ENCODE data around the gene AQR. TPM values are rescaled to one million over a fixed set of nuclear protein-coding genes. Genes with fewer than 3 reads are reported as not detected.
"Not testable (repeated sequence)": the region's sequence is repeated elsewhere in the genome, so short reads cannot be mapped to it uniquely, and the experiment has no call there.

Gene AQR
- total RNA-seq, 2 experiments from 2014 or later, result 33.2 to 37.0 TPM

GRCh38 chr15:34841262-34841725 lies 128.2 kb downstream of the AQR start:
- POLR2A ChIA-PET, result no interaction called here
- no peak overlapping the region for H3K4me3 Mint-ChIP-seq
- no peaks in the 10 kb centered on the region for H3K9me3 Mint-ChIP-seq (ENCODE audit: insufficient read depth)
- CTCF ChIA-PET, result no interaction called here
- no peaks in the 10 kb centered on the region for H3K36me3 Mint-ChIP-seq (ENCODE audit: low read depth)
- H3K27me3 Mint-ChIP-seq (ENCODE audit: low read depth), result no peaks in the 10 kb centered on the region
- DNase-seq (no peak), ATAC-seq (no peak)
- no peak overlapping the region for H3K27ac Mint-ChIP-seq
- no peaks in the 10 kb centered on the region for H3K4me1 Mint-ChIP-seq (ENCODE audit: low read depth)

- Mint-ChIP-seq H3K27ac (no peak overlapping the region), H3K4me3 (no peak overlapping the region), H3K36me3 (ENCODE audit: low read depth) (no peaks in the 10 kb centered on the region), H3K27me3 (ENCODE audit: low read depth) (peaks cover 5% of the 10 kb centered on the region), H3K9me3 (ENCODE audit: insufficient read depth) (peaks cover 7% of the 10 kb centered on the region), H3K4me1 (ENCODE audit: low read depth) (no peaks in the 10 kb centered on the region)
- no peak for DNase-seq
- POLR2A ChIA-PET, result no interaction called here
- ATAC-seq, result no peak
- CTCF ChIA-PET, result no interaction called here
Observed at GRCh38 chr15:34838282-34838681, 131.3 kb downstream of the AQR start.

- peaks cover 7% of the 10 kb centered on the region for H3K9me3 Mint-ChIP-seq (ENCODE audit: insufficient read depth)
- no peak overlapping the region for H3K27ac Mint-ChIP-seq
- H3K27me3 Mint-ChIP-seq (ENCODE audit: low read depth), result peaks cover 5% of the 10 kb centered on the region
- no peaks in the 10 kb centered on the region for H3K36me3 Mint-ChIP-seq (ENCODE audit: low read depth)
- ChIA-PET CTCF (no interaction called here), POLR2A (no interaction called here)
- ATAC-seq (no peak), DNase-seq (no peak)
- no peaks in the 10 kb centered on the region for H3K4me1 Mint-ChIP-seq (ENCODE audit: low read depth)
- no peak overlapping the region for H3K4me3 Mint-ChIP-seq
Observed at GRCh38 chr15:34837246-34838016, 132.1 kb downstream of the AQR start.

- CTCF ChIA-PET, result interaction anchor here (0.6 kb wide), 1 partner anchor 604 kb away, joined by 3 read pairs; no protein-coding TSS in a partner anchor
- POLR2A ChIA-PET, result no interaction called here
- Mint-ChIP-seq H3K27me3 (ENCODE audit: low read depth) (peaks cover 26% of the 10 kb centered on the region), H3K36me3 (ENCODE audit: low read depth) (no peaks in the 10 kb centered on the region), H3K4me3 (no peak overlapping the region), H3K27ac (no peak overlapping the region), H3K9me3 (ENCODE audit: insufficient read depth) (no peaks in the 10 kb centered on the region), H3K4me1 (ENCODE audit: low read depth) (no peaks in the 10 kb centered on the region)
- ATAC-seq (no peak), DNase-seq (no peak)
Observed at GRCh38 chr15:34828145-34828911, 141.2 kb downstream of the AQR start.

- DNase-seq, result no peak
- H3K27ac Mint-ChIP-seq, result no peak overlapping the region
- no peaks in the 10 kb centered on the region for H3K9me3 Mint-ChIP-seq (ENCODE audit: insufficient read depth)
- no peaks in the 10 kb centered on the region for H3K4me1 Mint-ChIP-seq (ENCODE audit: low read depth)
- no peak overlapping the region for H3K4me3 Mint-ChIP-seq
- no peaks in the 10 kb centered on the region for H3K36me3 Mint-ChIP-seq (ENCODE audit: low read depth)
- ATAC-seq, result no peak
- H3K27me3 Mint-ChIP-seq (ENCODE audit: low read depth), result peaks cover 38% of the 10 kb centered on the region
- CTCF ChIA-PET, result no interaction called here
- POLR2A ChIA-PET, result no interaction called here
Observed at GRCh38 chr15:34821831-34822230, 147.7 kb downstream of the AQR start.

- no peak for DNase-seq
- H3K4me1 Mint-ChIP-seq (ENCODE audit: low read depth), result no peaks in the 10 kb centered on the region
- CTCF ChIA-PET, result no interaction called here
- H3K36me3 Mint-ChIP-seq (ENCODE audit: low read depth), result no peaks in the 10 kb centered on the region
- H3K4me3 Mint-ChIP-seq, result no peak overlapping the region
- POLR2A ChIA-PET, result no interaction called here
- H3K27ac Mint-ChIP-seq, result no peak overlapping the region
- H3K27me3 Mint-ChIP-seq (ENCODE audit: low read depth), result peaks cover 28% of the 10 kb centered on the region
- no peak for ATAC-seq
- no peaks in the 10 kb centered on the region for H3K9me3 Mint-ChIP-seq (ENCODE audit: insufficient read depth)
Observed at GRCh38 chr15:34820110-34820509, 149.4 kb downstream of the AQR start.

GRCh38 chr15:34818526-34818925 lies 151.0 kb downstream of the AQR start:
- no peak for ATAC-seq
- Mint-ChIP-seq H3K4me1 (ENCODE audit: low read depth) (no peaks in the 10 kb centered on the region), H3K4me3 (no peak overlapping the region), H3K27ac (no peak overlapping the region), H3K9me3 (ENCODE audit: insufficient read depth) (no peaks in the 10 kb centered on the region), H3K36me3 (ENCODE audit: low read depth) (no peaks in the 10 kb centered on the region), H3K27me3 (ENCODE audit: low read depth) (peaks cover 26% of the 10 kb centered on the region)
- CTCF ChIA-PET, result interaction anchor here (0.8 kb wide), 1 partner anchor 609 kb away, joined by 3 read pairs; the partner anchor contains the start of gene KATNBL1
- POLR2A ChIA-PET, result no interaction called here
- DNase-seq, result no peak

GRCh38 chr15:34815836-34816235 lies 153.7 kb downstream of the AQR start:
- no peaks in the 10 kb centered on the region for H3K36me3 Mint-ChIP-seq (ENCODE audit: low read depth)
- no peak overlapping the region for H3K4me3 Mint-ChIP-seq
- ATAC-seq (no peak), DNase-seq (no peak)
- POLR2A ChIA-PET, result no interaction called here
- no peaks in the 10 kb centered on the region for H3K4me1 Mint-ChIP-seq (ENCODE audit: low read depth)
- CTCF ChIA-PET, result no interaction called here
- no peaks in the 10 kb centered on the region for H3K9me3 Mint-ChIP-seq (ENCODE audit: insufficient read depth)
- H3K27me3 Mint-ChIP-seq (ENCODE audit: low read depth), result peaks cover 22% of the 10 kb centered on the region
- H3K27ac Mint-ChIP-seq, result no peak overlapping the region

GRCh38 chr15:34813446-34814190 lies 155.9 kb downstream of the AQR start:
- Mint-ChIP-seq H3K9me3 (ENCODE audit: insufficient read depth) (no peaks in the 10 kb centered on the region), H3K4me3 (no peak overlapping the region), H3K27ac (no peak overlapping the region), H3K36me3 (ENCODE audit: low read depth) (no peaks in the 10 kb centered on the region), H3K4me1 (ENCODE audit: low read depth) (no peaks in the 10 kb centered on the region), H3K27me3 (ENCODE audit: low read depth) (peaks cover 17% of the 10 kb centered on the region)
- ChIA-PET CTCF (no interaction called here), POLR2A (no interaction called here)
- DNase-seq, result no peak
- ATAC-seq, result no peak

- CTCF ChIA-PET, result not testable (repeated sequence)
- H3K27me3 Mint-ChIP-seq (ENCODE audit: low read depth), result peaks cover 14% of the 10 kb centered on the region
Observed at GRCh38 chr15:34812868-34813365, 156.6 kb downstream of the AQR start.

GRCh38 chr15:34812369-34812768 lies 157.2 kb downstream of the AQR start:
- Mint-ChIP-seq H3K27me3 (ENCODE audit: low read depth) (peaks cover 13% of the 10 kb centered on the region), H3K36me3 (ENCODE audit: low read depth) (no peaks in the 10 kb centered on the region), H3K4me1 (ENCODE audit: low read depth) (no peaks in the 10 kb centered on the region), H3K27ac (no peak overlapping the region), H3K4me3 (no peak overlapping the region), H3K9me3 (ENCODE audit: insufficient read depth) (no peaks in the 10 kb centered on the region)
- no peak for DNase-seq
- POLR2A ChIA-PET, result no interaction called here
- ATAC-seq, result no peak
- CTCF ChIA-PET, result no interaction called here

More at GRCh38 chr15:34812868-34813365, 156.6 kb downstream of the AQR start:
- ATAC-seq; H3K4me1 Mint-ChIP-seq (ENCODE audit: low read depth); H3K9me3 Mint-ChIP-seq (ENCODE audit: insufficient read depth); H3K36me3 Mint-ChIP-seq (ENCODE audit: low read depth); POLR2A ChIA-PET; H3K4me3 Mint-ChIP-seq; H3K27ac Mint-ChIP-seq; DNase-seq: not testable (repeated sequence)

Measured in activated CD8-positive, alpha-beta T cell treated with anti-CD3 and anti-CD28 coated beads, Interleukin-2, amount 10 ng/mL, durations not matched to agents 7 days and 5 days (primary cell).